ENCODE measurements around the gene FKBP2. TPM values are rescaled to one million over a fixed set of nuclear protein-coding genes. Genes with fewer than 3 reads are reported as not detected.

The FKBP2 gene
- total and polyA plus RNA-seq, 3 experiments from 2014 or later, result 27.9 to 124 (median 28.4) TPM

DNA sequence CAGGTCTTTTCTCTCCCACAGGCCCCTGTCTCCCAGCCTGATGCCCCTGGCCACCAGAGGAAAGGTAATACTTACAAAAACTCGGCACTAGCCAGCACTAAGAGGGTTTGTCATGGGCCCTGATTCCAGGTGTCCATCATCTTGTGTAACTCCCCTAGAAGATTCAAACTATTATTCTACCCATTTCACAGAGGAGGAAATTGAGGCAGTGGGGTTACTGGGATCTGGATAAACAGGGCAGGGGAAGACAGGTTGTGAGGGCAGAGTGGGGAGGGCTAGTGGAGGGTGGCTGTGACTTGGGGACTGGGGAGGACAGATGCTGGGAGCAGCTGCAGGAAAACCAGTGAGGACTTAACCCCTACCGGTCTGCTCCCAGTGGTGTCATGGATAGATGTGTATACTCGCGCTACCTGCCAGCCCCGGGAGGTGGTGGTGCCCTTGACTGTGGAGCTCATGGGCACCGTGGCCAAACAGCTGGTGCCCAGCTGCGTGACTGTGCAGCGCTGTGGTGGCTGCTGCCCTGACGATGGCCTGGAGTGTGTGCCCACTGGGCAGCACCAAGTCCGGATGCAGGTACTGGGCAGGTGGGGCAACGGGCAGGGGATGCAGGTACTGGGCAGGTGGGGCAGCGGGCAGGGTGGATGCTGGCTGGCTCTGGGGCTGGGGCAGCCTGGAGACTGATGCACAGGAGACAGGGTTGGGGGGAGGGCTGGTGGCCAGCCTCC, 5.3 kb upstream of the FKBP2 start:
- CTCF ChIA-PET, result interaction anchor here (0.7 to 3.2 kb wide), 7 partner anchors 9 to 69 kb away, joined by 3 to 11 read pairs (median 6); partner anchors contain the start of genes FERMT3, NUDT22, PLCB3 and TRPT1
- POLR2A ChIA-PET, result interaction anchor here (1.2 to 2.5 kb wide), 2 partner anchors 9 to 10 kb away, joined by 3 to 8 read pairs; partner anchors contain the start of genes NUDT22 and PPP1R14B
- peaks cover 44% of the 10 kb centered on the region for H3K4me1 ChIP-seq (ENCODE audit: insufficient read depth, low read length)

GRCh38 chr11:64237484-64237951, 3.4 kb upstream of the FKBP2 start:
- peaks cover 35% of the 10 kb centered on the region for H3K4me1 ChIP-seq (ENCODE audit: insufficient read depth, low read length)
- H3K9me3 Mint-ChIP-seq, result no peaks in the 10 kb centered on the region

More for the DNA sequence above, 5.3 kb upstream of the FKBP2 start:
- H3K4me3 Mint-ChIP-seq, result peak overlapping the region; percentile 70 to 89 (median 79)
- H3K4me1 Mint-ChIP-seq, result peaks cover 24 to 58% (median 40%) of the 10 kb centered on the region in 3 donors
- H3K27ac Mint-ChIP-seq, result peak overlapping the region; percentile 75 to 96 (median 86)
- no peaks in the 10 kb centered on the region for H3K9me3 Mint-ChIP-seq
- peak overlapping the region; percentile 67 for H3K4me3 ChIP-seq (ENCODE audit: low read length)
- peak in 1 of 5 donors; percentile 45 for DNase-seq
- H3K36me3 Mint-ChIP-seq, result peaks cover 0 to 25% (median 0%) of the 10 kb centered on the region in 3 donors
- H3K27ac ChIP-seq (ENCODE audit: low read depth, low read length), result peak overlapping the region; percentile 49
- no peaks in the 10 kb centered on the region for H3K36me3 ChIP-seq (ENCODE audit: insufficient read depth, low read length)
- no peaks in the 10 kb centered on the region for H3K27me3 ChIP-seq (ENCODE audit: insufficient read depth, low read length, poor library complexity, severe bottlenecking)
- peaks cover 0 to 2% of the 10 kb centered on the region in 2 donors for H3K27me3 Mint-ChIP-seq
- H3K9me3 ChIP-seq (ENCODE audit: low read length), result no peaks in the 10 kb centered on the region

GRCh38 chr11:64238076-64238475, 2.8 kb upstream of the FKBP2 start:
- peaks cover 0 to 2% of the 10 kb centered on the region in 2 donors for H3K27me3 Mint-ChIP-seq
- H3K4me1 ChIP-seq (ENCODE audit: insufficient read depth, low read length), result peaks cover 37% of the 10 kb centered on the region
- peak overlapping the region in 6 of 8 donors; percentile 48 to 100 (median 87) for H3K27ac Mint-ChIP-seq
- ChIA-PET CTCF (interaction anchor here (1.9 kb wide), 2 partner anchors 8 to 31 kb away, joined by 4 to 6 read pairs; partner anchors contain the start of gene PPP1R14B), POLR2A (interaction anchor here (1.3 kb wide), 1 partner anchor 80 kb away, joined by 3 read pairs; the partner anchor contains the start of genes PRDX5 and TRMT112)
- no peaks in the 10 kb centered on the region for H3K9me3 Mint-ChIP-seq
- H3K27ac ChIP-seq (ENCODE audit: low read depth, low read length), result no peak overlapping the region
- H3K4me1 Mint-ChIP-seq, result peaks cover 21 to 54% (median 23%) of the 10 kb centered on the region in 3 donors
- H3K4me3 Mint-ChIP-seq, result peak overlapping the region in 3 of 7 donors; percentile 31 to 84 (median 40)
- H3K36me3 ChIP-seq (ENCODE audit: insufficient read depth, low read length), result no peaks in the 10 kb centered on the region
- no peaks in the 10 kb centered on the region for H3K27me3 ChIP-seq (ENCODE audit: insufficient read depth, low read length, poor library complexity, severe bottlenecking)
- no peaks in the 10 kb centered on the region for H3K9me3 ChIP-seq (ENCODE audit: low read length)
- DNase-seq, result no peak
- peaks cover 0 to 31% (median 0%) of the 10 kb centered on the region in 3 donors for H3K36me3 Mint-ChIP-seq
- no peak overlapping the region for H3K4me3 ChIP-seq (ENCODE audit: low read length)

More at GRCh38 chr11:64237484-64237951, 3.4 kb upstream of the FKBP2 start:
- H3K4me3 ChIP-seq (ENCODE audit: low read length), result no peak overlapping the region
- H3K36me3 ChIP-seq (ENCODE audit: insufficient read depth, low read length), result no peaks in the 10 kb centered on the region
- Mint-ChIP-seq H3K36me3 (peaks cover 0 to 30% (median 0%) of the 10 kb centered on the region in 3 donors), H3K4me1 (peaks cover 21 to 54% (median 27%) of the 10 kb centered on the region in 3 donors), H3K4me3 (peak overlapping the region in 2 of 7 donors; percentile 23 to 84), H3K27me3 (peaks cover 0 to 2% of the 10 kb centered on the region in 2 donors), H3K27ac (peak overlapping the region in 5 of 8 donors; percentile 47 to 100 (median 77))
- no peaks in the 10 kb centered on the region for H3K9me3 ChIP-seq (ENCODE audit: low read length)
- CTCF ChIA-PET, result interaction anchor here (1.0 to 1.9 kb wide), 3 partner anchors 9 to 52 kb away, joined by 3 to 6 read pairs (median 3); partner anchors contain the start of genes PPP1R14B and STIP1
- POLR2A ChIA-PET, result interaction anchor here (1.3 kb wide), 1 partner anchor 32 kb away, joined by 3 read pairs; no protein-coding TSS in a partner anchor
- DNase-seq, result peak in 1 of 5 donors; percentile 44
- H3K27me3 ChIP-seq (ENCODE audit: insufficient read depth, low read length, poor library complexity, severe bottlenecking), result no peaks in the 10 kb centered on the region
- no peak overlapping the region for H3K27ac ChIP-seq (ENCODE audit: low read depth, low read length)

DNA sequence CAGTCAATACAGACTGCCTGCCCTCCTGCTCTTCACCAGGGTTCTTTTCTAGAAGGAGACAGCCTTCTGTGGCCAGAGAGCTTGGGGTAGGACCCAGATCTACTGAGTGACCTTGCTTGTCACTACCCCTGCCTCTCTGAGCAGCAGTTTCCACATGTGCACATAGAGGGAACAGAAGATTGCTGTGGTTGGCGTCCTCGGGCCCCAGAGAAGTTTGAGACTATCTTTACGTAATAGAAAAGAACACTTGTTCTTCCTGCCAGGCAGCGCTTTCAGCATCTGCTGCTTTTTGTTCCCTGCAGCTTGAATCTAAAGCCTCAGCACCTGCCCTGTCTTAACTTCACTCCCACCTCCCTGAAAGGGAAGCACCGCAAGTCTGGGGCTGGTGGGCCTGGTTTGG, 1.9 kb upstream of the FKBP2 start:
- CTCF ChIA-PET, result interaction anchor here (1.1 to 1.9 kb wide), 2 partner anchors 32 to 34 kb away, joined by 4 to 5 read pairs; no protein-coding TSS in a partner anchor
- POLR2A ChIA-PET, result interaction anchor here (1.3 kb wide), 1 partner anchor 79 kb away, joined by 3 read pairs; the partner anchor contains the start of genes PRDX5 and TRMT112
- no peaks in the 10 kb centered on the region for H3K9me3 Mint-ChIP-seq
- Histone ChIP-seq H3K4me1 (ENCODE audit: insufficient read depth, low read length) (peaks cover 34% of the 10 kb centered on the region), H3K9me3 (ENCODE audit: low read length) (no peaks in the 10 kb centered on the region), H3K36me3 (ENCODE audit: insufficient read depth, low read length) (no peaks in the 10 kb centered on the region), H3K4me3 (ENCODE audit: low read length) (no peak overlapping the region), H3K27ac (ENCODE audit: low read depth, low read length) (no peak overlapping the region), H3K27me3 (ENCODE audit: insufficient read depth, low read length, poor library complexity, severe bottlenecking) (no peaks in the 10 kb centered on the region)
- H3K36me3 Mint-ChIP-seq, result peaks cover 0 to 40% (median 0%) of the 10 kb centered on the region in 3 donors
- H3K27me3 Mint-ChIP-seq, result no peaks in the 10 kb centered on the region
- peak overlapping the region in 2 of 7 donors; percentile 17 to 84 for H3K4me3 Mint-ChIP-seq
- peaks cover 23 to 57% (median 24%) of the 10 kb centered on the region in 3 donors for H3K4me1 Mint-ChIP-seq
- H3K27ac Mint-ChIP-seq, result peak overlapping the region; percentile 47 to 100 (median 92)
- DNase-seq, result no peak

DNA sequence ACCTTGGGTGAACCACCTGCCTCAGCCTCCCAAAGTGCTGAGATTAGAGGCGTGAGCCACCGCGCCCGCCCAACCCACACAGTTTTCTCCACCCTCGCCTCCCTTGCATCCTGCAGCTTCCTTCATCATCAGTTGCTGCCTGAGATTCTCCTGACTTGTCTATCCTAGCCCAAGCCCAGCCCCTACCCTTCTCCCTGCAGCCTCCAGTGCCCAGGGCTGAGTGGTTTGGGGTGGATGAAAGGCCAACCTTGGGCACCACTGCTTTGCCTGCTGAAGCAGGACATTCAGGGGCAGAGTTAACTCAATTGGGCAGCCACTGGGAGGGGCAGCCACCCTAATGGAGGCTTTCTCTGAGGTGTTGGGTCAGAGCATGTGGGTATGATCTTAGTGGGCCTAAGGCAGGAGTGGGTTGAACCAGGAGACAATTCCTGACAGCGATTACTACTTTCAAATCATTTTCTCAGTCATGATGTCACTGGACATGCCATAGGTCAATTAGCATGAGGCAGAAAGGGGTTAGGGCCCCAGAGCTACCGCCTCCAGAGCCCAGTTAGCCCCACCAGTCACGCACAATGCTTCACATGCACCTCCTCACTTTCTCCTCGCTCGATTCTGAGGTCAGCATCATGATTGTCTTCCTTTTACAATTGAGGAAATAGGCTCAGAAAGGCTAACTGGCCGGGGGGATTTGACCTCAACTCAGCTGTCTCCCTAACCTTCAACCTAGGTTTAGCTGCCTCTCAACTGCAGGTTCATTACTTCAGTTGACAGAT, 1.0 kb upstream of the FKBP2 start:
- Histone ChIP-seq H3K27me3 (ENCODE audit: insufficient read depth, low read length, poor library complexity, severe bottlenecking) (no peaks in the 10 kb centered on the region), H3K9me3 (ENCODE audit: low read length) (no peaks in the 10 kb centered on the region), H3K4me3 (ENCODE audit: low read length) (peak overlapping the region; percentile 56), H3K4me1 (ENCODE audit: insufficient read depth, low read length) (peaks cover 35% of the 10 kb centered on the region), H3K36me3 (ENCODE audit: insufficient read depth, low read length) (no peaks in the 10 kb centered on the region), H3K27ac (ENCODE audit: low read depth, low read length) (peak overlapping the region; percentile 99)
- peaks cover 0 to 44% (median 0%) of the 10 kb centered on the region in 3 donors for H3K36me3 Mint-ChIP-seq
- H3K4me1 Mint-ChIP-seq, result peaks cover 23 to 61% (median 24%) of the 10 kb centered on the region in 3 donors
- ChIA-PET CTCF (interaction anchor here (1.1 to 13.4 kb wide), 3 partner anchors 30 to 35 kb away, joined by 4 to 124 read pairs (median 5); no protein-coding TSS in a partner anchor), POLR2A (interaction anchor here (1.3 to 2.5 kb wide), 3 partner anchors 14 to 78 kb away, joined by 3 to 35 read pairs (median 13); partner anchors contain the start of genes FERMT3, NUDT22, PRDX5 and TRMT112)
- DNase-seq, result no peak
- H3K4me3 Mint-ChIP-seq, result peak overlapping the region in 6 of 7 donors; percentile 87 to 95 (median 89)
- H3K27ac Mint-ChIP-seq, result peak overlapping the region; percentile 99 to 100 (median 100)
- H3K9me3 Mint-ChIP-seq, result no peaks in the 10 kb centered on the region
- H3K27me3 Mint-ChIP-seq, result no peaks in the 10 kb centered on the region

- H3K4me3 ChIP-seq (ENCODE audit: low read length), result peak overlapping the region; percentile 76
- no peaks in the 10 kb centered on the region for H3K27me3 Mint-ChIP-seq
- peak in 3 of 5 donors; percentile 100 for DNase-seq
- peaks cover 22 to 65% (median 26%) of the 10 kb centered on the region in 3 donors for H3K4me1 Mint-ChIP-seq
- CTCF ChIA-PET, result interaction anchor here (0.6 to 13.4 kb wide), 11 partner anchors 9 to 77 kb away, joined by 3 to 124 read pairs (median 5); partner anchors contain the start of genes CATSPERZ, FERMT3, NUDT22 and PLCB3
- H3K36me3 Mint-ChIP-seq, result peaks cover 0 to 39% (median 0%) of the 10 kb centered on the region in 3 donors
- no peaks in the 10 kb centered on the region for H3K9me3 ChIP-seq (ENCODE audit: low read length)
- peak overlapping the region; percentile 99 for H3K27ac ChIP-seq (ENCODE audit: low read depth, low read length)
- no peaks in the 10 kb centered on the region for H3K9me3 Mint-ChIP-seq
- H3K27ac Mint-ChIP-seq, result peak overlapping the region; percentile 99 to 100 (median 100)
- POLR2A ChIA-PET, result interaction anchor here (0.6 to 2.5 kb wide), 13 partner anchors 9 to 947 kb away, joined by 3 to 35 read pairs (median 5); partner anchors contain the start of genes CATSPERZ, ESRRA, FERMT3 and NUDT22
- H3K4me1 ChIP-seq (ENCODE audit: insufficient read depth, low read length), result peaks cover 39% of the 10 kb centered on the region
- no peaks in the 10 kb centered on the region for H3K36me3 ChIP-seq (ENCODE audit: insufficient read depth, low read length)
- no peaks in the 10 kb centered on the region for H3K27me3 ChIP-seq (ENCODE audit: insufficient read depth, low read length, poor library complexity, severe bottlenecking)
- peak overlapping the region; percentile 87 to 97 (median 90) for H3K4me3 Mint-ChIP-seq
These were observed 271 bp downstream of the FKBP2 start for GRCh38 chr11:64241241-64241490.
